Muscle of leg (tissue), 11 donors: Measurements from ENCODE around the gene ARL8B. TPM values are rescaled to one million over a fixed set of nuclear protein-coding genes. Genes with fewer than 3 reads are reported as not detected.
"Not testable (repeated sequence)": the region's sequence is repeated elsewhere in the genome, so short reads cannot be mapped to it uniquely, and the experiment has no call there.

Experiments used
- DNase-seq: peaks from one replicate; pipeline ENCODE4 v3.0.0; 2013
- H3K27ac ChIP-seq: one replicate; pipeline ENCODE4 v1.5.1; 2013; ENCODE audit warnings: mild to moderate bottlenecking, low read length, control low read depth
- H3K27me3 ChIP-seq: one replicate; pipeline ENCODE4 v1.6.1; 2013; ENCODE audit warnings: low read length; ENCODE audit not compliant: control insufficient read depth, insufficient read depth
- H3K36me3 ChIP-seq: one replicate; pipeline ENCODE4 v1.6.1; 2013; ENCODE audit warnings: low read length; ENCODE audit not compliant: control insufficient read depth, insufficient read depth
- H3K4me1 ChIP-seq: one replicate; pipeline ENCODE4 v1.6.1; 2013; ENCODE audit warnings: low read length; ENCODE audit not compliant: control insufficient read depth, insufficient read depth
- H3K4me3 ChIP-seq: one replicate; pipeline ENCODE4 v1.5.1; 2013; ENCODE audit warnings: low read length, control low read depth
- H3K9me3 ChIP-seq: replicated peaks from 2 replicates; pipeline ENCODE4 v1.6.1; 2013; ENCODE audit warnings: low read depth, low read length; ENCODE audit not compliant: control insufficient read depth
- WGBS: methylation state at CpG from one replicate; pipeline ENCODE4 v1.1.5; 2013; ENCODE audit warnings: missing lambda C conversion rate; ENCODE audit not compliant: insufficient coverage; 5-methylcytosine and 5-hydroxymethylcytosine counted together
- polyA plus RNA-seq, 8 donors: library from polyadenylated mRNA; unstranded; fragments of 120-200 nt; gene quantifications; one replicate each; pipeline versions ENCODE4 v1.2.1 to v1.2.3, GENCODE V29; 2013; ENCODE audit warnings: inconsistent platforms in 1 of 8, low replicate concordance in 1 of 8; ENCODE audit not compliant: insufficient read length in 8 of 8, insufficient read depth in 1 of 8
- total RNA-seq: library from RNA; stranded (reverse); fragments of 120-200 nt; gene quantifications from one replicate; pipeline ENCODE4 v1.2.4, GENCODE V29; 2013

The ARL8B gene
- total and polyA plus RNA-seq, 9 donors, result 26.7 to 48.5 (median 41.0) TPM

GRCh38 chr3:5141760-5142159 is 19.7 kb downstream of the ARL8B start:
- peaks cover 12% of the 10 kb centered on the region for H3K9me3 ChIP-seq
- no peaks in the 10 kb centered on the region for H3K27me3 ChIP-seq
- H3K27ac ChIP-seq, result no peak overlapping the region
- peaks cover 2% of the 10 kb centered on the region for H3K36me3 ChIP-seq
- WGBS, result no CpG with 5 or more reads among the region's 4 CpGs
- peaks cover 8% of the 10 kb centered on the region for H3K4me1 ChIP-seq
- no peak for DNase-seq
- no peak overlapping the region for H3K4me3 ChIP-seq

GRCh38 chr3:5143464-5143863 is 21.4 kb downstream of the ARL8B start:
- Histone ChIP-seq H3K27me3 (no peaks in the 10 kb centered on the region), H3K4me1 (peaks cover 7% of the 10 kb centered on the region), H3K27ac (no peak overlapping the region), H3K9me3 (peaks cover 14% of the 10 kb centered on the region), H3K36me3 (peaks cover 2% of the 10 kb centered on the region), H3K4me3 (no peak overlapping the region)
- WGBS, result 100% methylated on average over 2 of the region's 4 CpGs
- DNase-seq, result no peak

DNA sequence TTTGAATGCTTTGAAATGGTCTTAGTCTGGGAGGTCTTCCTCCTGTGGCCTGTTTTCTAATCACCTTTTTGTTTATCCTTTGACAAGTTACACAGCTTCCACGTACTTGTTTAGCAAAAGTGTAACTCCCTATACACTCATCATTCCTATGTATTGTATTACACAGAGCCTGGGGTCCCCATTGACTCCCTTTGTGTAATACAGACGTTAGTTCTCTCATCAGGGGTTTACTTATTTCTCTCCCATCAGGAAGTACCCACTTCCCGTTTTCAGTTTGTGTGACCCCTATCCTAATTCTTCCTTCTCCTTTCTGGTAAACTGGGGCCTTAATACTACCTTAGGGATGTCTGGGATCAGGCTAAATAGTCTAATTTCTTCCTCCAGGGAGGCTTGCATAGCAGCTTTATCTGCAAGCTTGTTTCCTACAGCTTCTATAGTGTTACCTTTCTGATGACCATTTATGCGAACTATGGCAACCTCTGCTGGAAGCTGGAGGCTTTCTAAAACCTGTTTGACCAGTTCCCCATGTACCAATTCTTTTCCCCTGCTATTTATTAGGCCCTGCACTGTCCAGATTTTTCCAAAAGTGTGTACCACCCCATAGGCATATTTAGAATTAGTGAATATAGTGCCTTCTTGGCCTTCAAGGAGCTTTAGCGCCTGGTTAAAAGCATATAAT is 22.4 kb downstream of the ARL8B start:
- peaks cover 14% of the 10 kb centered on the region for H3K9me3 ChIP-seq
- peaks cover 3% of the 10 kb centered on the region for H3K4me1 ChIP-seq
- H3K36me3 ChIP-seq, result peaks cover 8% of the 10 kb centered on the region
- H3K4me3 ChIP-seq, result no peak overlapping the region
- 92% methylated on average over 2 of the region's 5 CpGs for WGBS
- no peaks in the 10 kb centered on the region for H3K27me3 ChIP-seq
- H3K27ac ChIP-seq, result no peak overlapping the region
- no peak for DNase-seq

DNA sequence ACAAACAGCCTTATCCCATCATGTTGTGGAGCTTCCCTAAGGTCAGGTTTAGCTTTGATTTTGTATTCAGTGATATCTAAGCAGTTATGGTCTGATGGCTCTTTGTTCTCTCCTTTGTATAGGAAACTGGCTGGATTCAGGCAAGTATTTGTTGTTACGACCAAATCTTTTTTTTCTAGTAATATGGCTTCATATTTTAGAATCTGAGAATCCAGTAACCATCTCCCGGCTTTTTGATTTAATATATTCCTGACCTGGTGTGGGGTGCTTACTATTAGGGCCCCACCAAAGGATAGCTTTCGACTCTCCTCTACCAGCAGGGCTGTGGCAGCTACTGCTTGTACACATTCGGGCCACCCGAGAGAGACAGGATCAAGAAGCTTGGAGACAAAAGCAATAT is 23.0 kb downstream of the ARL8B start:
- no peak overlapping the region for H3K27ac ChIP-seq
- DNase-seq, result no peak
- no peak overlapping the region for H3K4me3 ChIP-seq
- H3K4me1 ChIP-seq, result no peaks in the 10 kb centered on the region
- peaks cover 8% of the 10 kb centered on the region for H3K36me3 ChIP-seq
- WGBS, result 100% methylated on average over 2 of the region's 5 CpGs
- H3K27me3 ChIP-seq, result no peaks in the 10 kb centered on the region
- H3K9me3 ChIP-seq, result peaks cover 14% of the 10 kb centered on the region

GRCh38 chr3:5147152-5147551 is 25.1 kb downstream of the ARL8B start:
- not testable (repeated sequence) for H3K27ac ChIP-seq, H3K36me3 ChIP-seq, H3K27me3 ChIP-seq, DNase-seq, H3K4me1 ChIP-seq, H3K4me3 ChIP-seq
- peaks cover 14% of the 10 kb centered on the region for H3K9me3 ChIP-seq
- WGBS, result 94% methylated on average over 3 of the region's 5 CpGs

GRCh38 chr3:5149306-5149880 is 27.3 kb downstream of the ARL8B start:
- H3K27ac ChIP-seq, result no peak overlapping the region
- no peaks in the 10 kb centered on the region for H3K27me3 ChIP-seq
- H3K4me1 ChIP-seq, result no peaks in the 10 kb centered on the region
- H3K36me3 ChIP-seq, result peaks cover 6% of the 10 kb centered on the region
- H3K9me3 ChIP-seq, result peaks cover 3% of the 10 kb centered on the region
- no peak overlapping the region for H3K4me3 ChIP-seq
- WGBS, result 100% methylated on average over 1 of the region's 7 CpGs
- no peak for DNase-seq

GRCh38 chr3:5151586-5151985 is 29.5 kb downstream of the ARL8B start:
- Histone ChIP-seq H3K27me3 (no peaks in the 10 kb centered on the region), H3K4me3 (no peak overlapping the region), H3K36me3 (peaks cover 6% of the 10 kb centered on the region), H3K4me1 (no peaks in the 10 kb centered on the region), H3K9me3 (peaks cover 3% of the 10 kb centered on the region), H3K27ac (no peak overlapping the region)
- WGBS, result no CpG with 5 or more reads among the region's 6 CpGs
- DNase-seq, result no peak

DNA sequence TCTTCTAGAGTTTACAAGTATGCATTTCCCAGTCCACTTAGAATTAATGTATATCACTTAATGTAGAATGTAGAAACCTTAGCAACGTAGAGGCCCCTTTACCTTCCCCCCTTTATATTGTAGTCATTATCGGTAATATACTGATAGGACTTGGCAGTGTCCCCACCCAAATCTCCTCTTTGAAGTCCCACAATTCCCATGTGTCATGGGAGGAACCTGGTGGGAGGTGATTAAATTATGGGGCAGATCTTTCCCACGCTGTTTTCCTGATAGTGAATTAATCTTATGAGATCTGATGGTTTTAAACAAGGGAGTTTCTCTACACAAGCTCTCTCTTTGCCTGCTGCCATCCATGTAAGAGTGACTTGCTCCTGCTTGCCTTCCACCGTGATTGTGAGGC is 31.0 kb downstream of the ARL8B start:
- no peak overlapping the region for H3K27ac ChIP-seq
- peaks cover 6% of the 10 kb centered on the region for H3K36me3 ChIP-seq
- no peak overlapping the region for H3K4me3 ChIP-seq
- no peaks in the 10 kb centered on the region for H3K9me3 ChIP-seq
- H3K27me3 ChIP-seq, result no peaks in the 10 kb centered on the region
- H3K4me1 ChIP-seq, result no peaks in the 10 kb centered on the region
- no CpG with 5 or more reads among the region's 4 CpGs for WGBS
- no peak for DNase-seq

GRCh38 chr3:5155241-5155640 is 33.1 kb downstream of the ARL8B start:
- no peaks in the 10 kb centered on the region for H3K4me1 ChIP-seq
- no peak for DNase-seq
- no peak overlapping the region for H3K4me3 ChIP-seq
- no peaks in the 10 kb centered on the region for H3K27me3 ChIP-seq
- H3K9me3 ChIP-seq, result no peaks in the 10 kb centered on the region
- no peak overlapping the region for H3K27ac ChIP-seq
- no peaks in the 10 kb centered on the region for H3K36me3 ChIP-seq

GRCh38 chr3:5160321-5160720 is 38.2 kb downstream of the ARL8B start:
- DNase-seq, result no peak
- Histone ChIP-seq H3K36me3 (no peaks in the 10 kb centered on the region), H3K9me3 (no peaks in the 10 kb centered on the region), H3K4me3 (no peak overlapping the region), H3K27me3 (no peaks in the 10 kb centered on the region), H3K27ac (no peak overlapping the region), H3K4me1 (no peaks in the 10 kb centered on the region)
- WGBS, result no CpG with 5 or more reads among the region's 3 CpGs
